ENCODE measurements around the gene IGFALS. TPM values are rescaled to one million over a fixed set of nuclear protein-coding genes. Genes with fewer than 3 reads are reported as not detected.

Gene IGFALS
- total and polyA plus RNA-seq, 11 donors: 0.12 to 0.38 (median 0.23) TPM; not detected in 8

DNA sequence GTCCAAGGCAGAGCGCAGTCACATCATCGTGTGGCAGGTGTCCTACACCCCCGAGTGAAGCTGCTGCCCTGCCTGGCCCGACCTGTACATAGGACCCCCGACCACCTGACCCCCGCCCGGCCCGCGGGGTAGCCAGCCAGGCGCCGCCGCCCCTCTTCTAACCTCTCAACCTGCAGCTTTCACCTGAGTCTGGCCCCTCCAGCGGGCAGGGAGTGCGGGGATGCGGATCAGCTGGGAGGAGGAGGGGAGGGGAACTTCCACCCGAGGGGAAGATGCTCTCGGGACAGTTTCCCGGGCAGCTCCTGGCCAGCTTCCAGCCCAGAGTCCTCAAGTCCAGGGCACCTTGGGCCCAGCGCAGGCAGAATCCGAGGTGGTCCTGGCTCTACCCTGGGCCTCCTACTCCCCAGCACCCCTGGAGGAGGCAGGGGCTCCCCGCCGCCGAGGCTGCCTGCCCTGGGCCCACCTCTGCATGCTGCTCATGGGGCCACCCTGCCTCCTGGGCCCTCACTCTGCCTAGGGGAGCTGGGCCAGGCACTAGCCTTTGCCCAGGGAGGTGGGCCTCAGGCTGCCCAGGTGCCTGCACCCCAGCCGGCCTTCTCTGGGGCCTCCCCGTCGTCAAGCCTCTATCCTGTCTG lies 24.6 kb downstream of the IGFALS start:
- Histone ChIP-seq H3K36me3 (peaks cover 0 to 58% (median 50%) of the 10 kb centered on the region in 9 donors), H3K9me3 (no peaks in the 10 kb centered on the region), H3K4me3 (no peak overlapping the region), H3K27me3 (no peaks in the 10 kb centered on the region), H3K4me1 (peaks cover 10 to 31% (median 22%) of the 10 kb centered on the region in 12 donors), H3K27ac (peak overlapping the region in 1 of 12 donors; percentile 98)
- 79 to 91% (median 81%) methylated on average over 6 to 26 of the region's 26 CpGs for WGBS, 4 donors
- ATAC-seq (no peak), DNase-seq (no peak)
- intact Hi-C loops (cut with DNase I): no loop called here
- TF ChIP-seq CTCF (IDR thresholded peaks at IDR 0.05) (no peak), POLR2A (IDR thresholded peaks at IDR 0.05) (no peak)

DNA sequence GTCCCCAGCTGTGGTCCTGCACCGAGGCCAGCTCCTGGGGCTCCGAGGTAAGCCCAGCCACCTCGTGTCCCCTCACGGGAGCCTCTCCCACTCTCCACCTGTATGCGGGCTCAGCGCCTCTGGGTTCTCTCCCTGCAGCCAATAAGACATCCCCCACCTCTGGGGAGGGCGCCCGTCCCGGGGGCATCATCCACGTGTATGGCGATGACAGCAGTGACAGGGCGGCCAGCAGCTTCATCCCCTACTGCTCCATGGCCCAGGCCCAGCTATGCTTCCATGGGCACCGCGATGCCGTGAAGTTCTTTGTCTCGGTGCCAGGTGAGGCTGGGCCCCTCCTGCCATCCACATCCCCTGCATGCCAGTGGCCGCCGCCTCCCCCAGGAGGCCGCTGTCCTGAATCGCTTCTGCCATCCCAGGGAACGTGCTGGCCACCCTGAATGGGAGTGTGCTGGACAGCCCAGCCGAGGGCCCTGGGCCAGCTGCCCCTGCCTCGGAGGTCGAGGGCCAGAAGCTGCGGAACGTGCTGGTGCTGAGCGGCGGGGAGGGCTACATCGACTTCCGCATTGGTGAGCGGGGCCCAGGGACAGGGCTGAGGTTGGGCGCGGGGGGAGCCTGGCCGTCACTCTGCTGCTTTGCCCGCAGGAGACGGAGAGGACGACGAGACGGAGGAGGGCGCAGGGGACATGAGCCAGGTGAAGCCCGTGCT lies 25.3 kb downstream of the IGFALS start:
- H3K27me3 ChIP-seq: no peaks in the 10 kb centered on the region
- H3K4me1 ChIP-seq: peaks cover 8 to 27% (median 19%) of the 10 kb centered on the region in 12 donors
- intact Hi-C loops (cut with DNase I): no loop called here
- TF ChIP-seq CTCF (IDR thresholded peaks at IDR 0.05) (no peak), POLR2A (IDR thresholded peaks at IDR 0.05) (no peak)
- no peak overlapping the region for H3K4me3 ChIP-seq
- H3K36me3 ChIP-seq: peaks cover 0 to 63% (median 54%) of the 10 kb centered on the region in 9 donors
- ATAC-seq (no peak), DNase-seq (no peak)
- H3K27ac ChIP-seq: peak overlapping the region in 1 of 12 donors; percentile 98
- 84 to 89% (median 86%) methylated on average over 32 to 41 of the region's 41 CpGs for whole genome bisulfite sequencing, 4 donors
- no peaks in the 10 kb centered on the region for H3K9me3 ChIP-seq

DNA sequence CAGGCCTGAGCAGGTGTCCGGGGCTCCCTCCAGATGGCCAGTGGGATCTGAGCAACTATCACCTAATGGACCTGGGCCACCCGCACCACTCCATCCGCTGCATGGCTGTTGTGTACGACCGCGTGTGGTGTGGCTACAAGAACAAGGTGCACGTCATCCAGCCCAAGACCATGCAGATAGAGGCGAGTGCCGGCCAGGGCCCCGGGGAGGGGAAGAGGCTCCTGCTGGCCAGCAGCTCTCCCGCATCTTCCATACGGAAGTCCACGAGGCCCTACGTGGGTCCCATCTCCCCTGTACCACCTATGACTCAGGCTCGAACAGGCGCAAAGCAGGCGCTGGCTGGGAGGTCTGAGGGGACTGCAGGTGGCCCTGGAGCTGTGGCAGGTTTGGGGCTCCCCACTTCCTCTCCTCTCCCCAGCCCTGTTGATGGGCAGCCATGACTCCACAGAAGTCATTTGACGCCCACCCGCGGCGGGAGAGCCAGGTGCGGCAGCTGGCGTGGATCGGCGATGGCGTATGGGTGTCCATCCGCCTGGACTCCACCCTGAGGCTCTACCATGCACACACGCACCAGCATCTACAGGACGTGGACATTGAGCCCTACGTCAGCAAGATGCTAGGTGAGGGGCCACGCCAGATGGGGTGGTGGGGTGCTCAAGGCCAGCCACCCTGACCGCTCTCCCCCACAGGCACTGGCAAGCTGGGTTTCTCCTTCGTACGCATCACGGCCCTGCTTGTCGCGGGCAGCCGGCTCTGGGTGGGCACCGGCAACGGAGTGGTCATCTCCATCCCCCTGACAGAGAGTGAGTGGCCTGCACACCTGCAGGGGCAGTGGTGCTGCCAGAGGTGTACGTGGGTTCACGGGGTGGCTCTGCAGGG lies 26.1 kb downstream of the IGFALS start:
- WGBS, 4 donors: 87 to 94% (median 93%) methylated on average over 18 to 42 of the region's 42 CpGs
- TF ChIP-seq CTCF (IDR thresholded peaks at IDR 0.05) (no peak), POLR2A (IDR thresholded peaks at IDR 0.05) (no peak)
- peaks cover 7 to 24% (median 18%) of the 10 kb centered on the region in 12 donors for H3K4me1 ChIP-seq
- H3K36me3 ChIP-seq: peaks cover 0 to 71% (median 62%) of the 10 kb centered on the region in 9 donors
- H3K27me3 ChIP-seq: no peaks in the 10 kb centered on the region
- intact Hi-C loops (cut with DNase I): no loop called here
- H3K4me3 ChIP-seq: no peak overlapping the region
- no peak for DNase-seq
- no peak overlapping the region for H3K27ac ChIP-seq
- no peaks in the 10 kb centered on the region for H3K9me3 ChIP-seq
- no peak for ATAC-seq

Measured in heart left ventricle (tissue), 16 donors.